GM23338 (cell line): ENCODE measurements around the gene ACTR10.

Experiments
- CREB1 ChIP-seq: fragments of 250-450 bp; sonication (Bioruptor Pico); IDR thresholded peaks from 2 replicates; pipeline ENCODE4 v1.5.0; 2020; ENCODE audit warnings: low read depth, mild to moderate bottlenecking, moderate library complexity
- EZH2 ChIP-seq: fragments of 200-600 bp; sonication (generic); IDR thresholded peaks from one replicate; pipeline ENCODE4 v1.8.0; 2017; ENCODE audit warnings: antibody characterized with exemption, mild to moderate bottlenecking, low read depth; ENCODE audit not compliant: unreplicated experiment
- EZH2phosphoT487 ChIP-seq: fragments of 200-600 bp; sonication (generic); IDR thresholded peaks from one replicate; pipeline ENCODE4 v1.8.1; 2018; ENCODE audit warnings: antibody characterized with exemption; ENCODE audit not compliant: unreplicated experiment
- JUNB ChIP-seq: IDR thresholded peaks from one replicate; pipeline ENCODE4 v1.6.1; 2016; ENCODE audit warnings: antibody characterized with exemption; ENCODE audit not compliant: unreplicated experiment
- NANOG ChIP-seq: IDR thresholded peaks from 2 replicates; pipeline ENCODE4 v1.6.1; 2016; ENCODE audit warnings: antibody characterized with exemption, borderline replicate concordance
- POLR2AphosphoS5 ChIP-seq: IDR thresholded peaks from 2 replicates; pipeline ENCODE4 v1.6.1; 2016; ENCODE audit warnings: antibody characterized with exemption, low read depth
- STAT1 ChIP-seq: IDR thresholded peaks from one replicate; pipeline ENCODE4 v1.6.1; 2016; ENCODE audit warnings: antibody characterized with exemption; ENCODE audit not compliant: unreplicated experiment
- ZNF114 ChIP-seq: fragments of 250-450 bp; sonication (Bioruptor Pico); IDR thresholded peaks from 2 replicates; pipeline ENCODE4 v1.5.0; 2020; ENCODE audit warnings: mild to moderate bottlenecking, moderate library complexity
- ZNF331 ChIP-seq: fragments of 250-450 bp; sonication (Bioruptor Pico); IDR thresholded peaks from 2 replicates; pipeline ENCODE4 v1.5.0; 2020; ENCODE audit warnings: low read depth, mild to moderate bottlenecking, moderate library complexity
- TF ChIP-seq, protein P1 (sequence below), 2 experiments: fragments of 200-600 bp in 1 of 2; sonication (generic) in 1 of 2; conservative IDR thresholded peaks; 2 replicates each; pipeline versions ENCODE4 v1.5.1 to v1.6.1; 2016 to 2017; ENCODE audit warnings: antibody characterized with exemption in 2 of 2, low read depth in 2 of 2, mild to moderate bottlenecking in 2 of 2, moderate library complexity in 1 of 2
- TF ChIP-seq, protein P2 (sequence below): IDR thresholded peaks from one replicate; pipeline ENCODE4 v1.6.1; 2018; ENCODE audit warnings: antibody characterized with exemption; ENCODE audit not compliant: unreplicated experiment
- TF ChIP-seq, protein P3 (sequence below): fragments of 250-450 bp; sonication (Bioruptor Pico); IDR thresholded peaks from 2 replicates; pipeline ENCODE4 v1.5.0; 2020; ENCODE audit warnings: mild to moderate bottlenecking, moderate library complexity
- TF ChIP-seq, protein P4 (sequence below): IDR thresholded peaks from 2 replicates; pipeline ENCODE4 v1.6.1; 2016; ENCODE audit warnings: antibody characterized with exemption

DNA sequence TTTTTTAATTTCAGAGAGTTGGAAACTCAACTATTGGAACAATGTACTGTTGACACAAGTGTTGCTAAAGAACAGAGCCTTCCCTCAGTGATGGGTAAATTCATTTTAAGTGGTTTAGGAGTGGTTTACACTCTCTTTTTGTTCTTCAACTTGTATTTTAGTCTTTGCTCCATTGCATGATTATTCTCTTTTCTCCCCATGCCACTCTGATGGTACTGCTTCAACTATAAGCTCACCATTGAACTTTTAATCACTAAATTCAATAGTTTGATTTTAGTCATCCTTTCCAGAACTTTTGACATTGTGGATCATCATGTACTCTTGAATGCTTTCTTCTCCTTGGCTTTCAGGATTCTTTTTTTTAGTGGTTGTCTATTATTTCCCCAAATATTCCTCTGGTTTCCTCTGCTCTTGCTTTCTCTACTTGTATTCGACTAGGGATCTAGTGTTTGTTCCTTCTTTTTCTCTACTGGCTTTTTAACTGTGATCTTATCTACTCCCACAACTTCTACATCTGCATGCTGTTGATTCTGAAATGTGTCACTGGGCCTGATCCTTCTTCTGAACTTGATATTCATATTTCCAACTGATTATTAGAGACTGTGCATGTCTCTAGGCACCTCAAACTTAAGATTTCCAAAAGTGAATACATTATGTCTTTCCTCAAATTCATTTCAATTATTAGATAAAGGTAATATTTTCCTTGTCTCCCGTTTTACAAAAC is 15.4 kb downstream of the ACTR10 start:
- TF ChIP-seq, protein P1, sequence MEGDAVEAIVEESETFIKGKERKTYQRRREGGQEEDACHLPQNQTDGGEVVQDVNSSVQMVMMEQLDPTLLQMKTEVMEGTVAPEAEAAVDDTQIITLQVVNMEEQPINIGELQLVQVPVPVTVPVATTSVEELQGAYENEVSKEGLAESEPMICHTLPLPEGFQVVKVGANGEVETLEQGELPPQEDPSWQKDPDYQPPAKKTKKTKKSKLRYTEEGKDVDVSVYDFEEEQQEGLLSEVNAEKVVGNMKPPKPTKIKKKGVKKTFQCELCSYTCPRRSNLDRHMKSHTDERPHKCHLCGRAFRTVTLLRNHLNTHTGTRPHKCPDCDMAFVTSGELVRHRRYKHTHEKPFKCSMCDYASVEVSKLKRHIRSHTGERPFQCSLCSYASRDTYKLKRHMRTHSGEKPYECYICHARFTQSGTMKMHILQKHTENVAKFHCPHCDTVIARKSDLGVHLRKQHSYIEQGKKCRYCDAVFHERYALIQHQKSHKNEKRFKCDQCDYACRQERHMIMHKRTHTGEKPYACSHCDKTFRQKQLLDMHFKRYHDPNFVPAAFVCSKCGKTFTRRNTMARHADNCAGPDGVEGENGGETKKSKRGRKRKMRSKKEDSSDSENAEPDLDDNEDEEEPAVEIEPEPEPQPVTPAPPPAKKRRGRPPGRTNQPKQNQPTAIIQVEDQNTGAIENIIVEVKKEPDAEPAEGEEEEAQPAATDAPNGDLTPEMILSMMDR (conservative IDR thresholded peaks at IDR 0.05; ENCODE audit: low read depth in 2 of 2), result no peak
- TF ChIP-seq EZH2 (no peak), NANOG (no peak), EZH2phosphoT487 (no peak), JUNB (no peak), ZNF331 (CRISPR knock-in tag) (no peak), POLR2AphosphoS5 (no peak), CREB1 (CRISPR knock-in tag) (no peak), ZNF114 (CRISPR knock-in tag) (no peak), STAT1 (no peak)
- TF ChIP-seq, protein P2, sequence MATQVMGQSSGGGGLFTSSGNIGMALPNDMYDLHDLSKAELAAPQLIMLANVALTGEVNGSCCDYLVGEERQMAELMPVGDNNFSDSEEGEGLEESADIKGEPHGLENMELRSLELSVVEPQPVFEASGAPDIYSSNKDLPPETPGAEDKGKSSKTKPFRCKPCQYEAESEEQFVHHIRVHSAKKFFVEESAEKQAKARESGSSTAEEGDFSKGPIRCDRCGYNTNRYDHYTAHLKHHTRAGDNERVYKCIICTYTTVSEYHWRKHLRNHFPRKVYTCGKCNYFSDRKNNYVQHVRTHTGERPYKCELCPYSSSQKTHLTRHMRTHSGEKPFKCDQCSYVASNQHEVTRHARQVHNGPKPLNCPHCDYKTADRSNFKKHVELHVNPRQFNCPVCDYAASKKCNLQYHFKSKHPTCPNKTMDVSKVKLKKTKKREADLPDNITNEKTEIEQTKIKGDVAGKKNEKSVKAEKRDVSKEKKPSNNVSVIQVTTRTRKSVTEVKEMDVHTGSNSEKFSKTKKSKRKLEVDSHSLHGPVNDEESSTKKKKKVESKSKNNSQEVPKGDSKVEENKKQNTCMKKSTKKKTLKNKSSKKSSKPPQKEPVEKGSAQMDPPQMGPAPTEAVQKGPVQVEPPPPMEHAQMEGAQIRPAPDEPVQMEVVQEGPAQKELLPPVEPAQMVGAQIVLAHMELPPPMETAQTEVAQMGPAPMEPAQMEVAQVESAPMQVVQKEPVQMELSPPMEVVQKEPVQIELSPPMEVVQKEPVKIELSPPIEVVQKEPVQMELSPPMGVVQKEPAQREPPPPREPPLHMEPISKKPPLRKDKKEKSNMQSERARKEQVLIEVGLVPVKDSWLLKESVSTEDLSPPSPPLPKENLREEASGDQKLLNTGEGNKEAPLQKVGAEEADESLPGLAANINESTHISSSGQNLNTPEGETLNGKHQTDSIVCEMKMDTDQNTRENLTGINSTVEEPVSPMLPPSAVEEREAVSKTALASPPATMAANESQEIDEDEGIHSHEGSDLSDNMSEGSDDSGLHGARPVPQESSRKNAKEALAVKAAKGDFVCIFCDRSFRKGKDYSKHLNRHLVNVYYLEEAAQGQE, result no peak
- TF ChIP-seq, protein P3, sequence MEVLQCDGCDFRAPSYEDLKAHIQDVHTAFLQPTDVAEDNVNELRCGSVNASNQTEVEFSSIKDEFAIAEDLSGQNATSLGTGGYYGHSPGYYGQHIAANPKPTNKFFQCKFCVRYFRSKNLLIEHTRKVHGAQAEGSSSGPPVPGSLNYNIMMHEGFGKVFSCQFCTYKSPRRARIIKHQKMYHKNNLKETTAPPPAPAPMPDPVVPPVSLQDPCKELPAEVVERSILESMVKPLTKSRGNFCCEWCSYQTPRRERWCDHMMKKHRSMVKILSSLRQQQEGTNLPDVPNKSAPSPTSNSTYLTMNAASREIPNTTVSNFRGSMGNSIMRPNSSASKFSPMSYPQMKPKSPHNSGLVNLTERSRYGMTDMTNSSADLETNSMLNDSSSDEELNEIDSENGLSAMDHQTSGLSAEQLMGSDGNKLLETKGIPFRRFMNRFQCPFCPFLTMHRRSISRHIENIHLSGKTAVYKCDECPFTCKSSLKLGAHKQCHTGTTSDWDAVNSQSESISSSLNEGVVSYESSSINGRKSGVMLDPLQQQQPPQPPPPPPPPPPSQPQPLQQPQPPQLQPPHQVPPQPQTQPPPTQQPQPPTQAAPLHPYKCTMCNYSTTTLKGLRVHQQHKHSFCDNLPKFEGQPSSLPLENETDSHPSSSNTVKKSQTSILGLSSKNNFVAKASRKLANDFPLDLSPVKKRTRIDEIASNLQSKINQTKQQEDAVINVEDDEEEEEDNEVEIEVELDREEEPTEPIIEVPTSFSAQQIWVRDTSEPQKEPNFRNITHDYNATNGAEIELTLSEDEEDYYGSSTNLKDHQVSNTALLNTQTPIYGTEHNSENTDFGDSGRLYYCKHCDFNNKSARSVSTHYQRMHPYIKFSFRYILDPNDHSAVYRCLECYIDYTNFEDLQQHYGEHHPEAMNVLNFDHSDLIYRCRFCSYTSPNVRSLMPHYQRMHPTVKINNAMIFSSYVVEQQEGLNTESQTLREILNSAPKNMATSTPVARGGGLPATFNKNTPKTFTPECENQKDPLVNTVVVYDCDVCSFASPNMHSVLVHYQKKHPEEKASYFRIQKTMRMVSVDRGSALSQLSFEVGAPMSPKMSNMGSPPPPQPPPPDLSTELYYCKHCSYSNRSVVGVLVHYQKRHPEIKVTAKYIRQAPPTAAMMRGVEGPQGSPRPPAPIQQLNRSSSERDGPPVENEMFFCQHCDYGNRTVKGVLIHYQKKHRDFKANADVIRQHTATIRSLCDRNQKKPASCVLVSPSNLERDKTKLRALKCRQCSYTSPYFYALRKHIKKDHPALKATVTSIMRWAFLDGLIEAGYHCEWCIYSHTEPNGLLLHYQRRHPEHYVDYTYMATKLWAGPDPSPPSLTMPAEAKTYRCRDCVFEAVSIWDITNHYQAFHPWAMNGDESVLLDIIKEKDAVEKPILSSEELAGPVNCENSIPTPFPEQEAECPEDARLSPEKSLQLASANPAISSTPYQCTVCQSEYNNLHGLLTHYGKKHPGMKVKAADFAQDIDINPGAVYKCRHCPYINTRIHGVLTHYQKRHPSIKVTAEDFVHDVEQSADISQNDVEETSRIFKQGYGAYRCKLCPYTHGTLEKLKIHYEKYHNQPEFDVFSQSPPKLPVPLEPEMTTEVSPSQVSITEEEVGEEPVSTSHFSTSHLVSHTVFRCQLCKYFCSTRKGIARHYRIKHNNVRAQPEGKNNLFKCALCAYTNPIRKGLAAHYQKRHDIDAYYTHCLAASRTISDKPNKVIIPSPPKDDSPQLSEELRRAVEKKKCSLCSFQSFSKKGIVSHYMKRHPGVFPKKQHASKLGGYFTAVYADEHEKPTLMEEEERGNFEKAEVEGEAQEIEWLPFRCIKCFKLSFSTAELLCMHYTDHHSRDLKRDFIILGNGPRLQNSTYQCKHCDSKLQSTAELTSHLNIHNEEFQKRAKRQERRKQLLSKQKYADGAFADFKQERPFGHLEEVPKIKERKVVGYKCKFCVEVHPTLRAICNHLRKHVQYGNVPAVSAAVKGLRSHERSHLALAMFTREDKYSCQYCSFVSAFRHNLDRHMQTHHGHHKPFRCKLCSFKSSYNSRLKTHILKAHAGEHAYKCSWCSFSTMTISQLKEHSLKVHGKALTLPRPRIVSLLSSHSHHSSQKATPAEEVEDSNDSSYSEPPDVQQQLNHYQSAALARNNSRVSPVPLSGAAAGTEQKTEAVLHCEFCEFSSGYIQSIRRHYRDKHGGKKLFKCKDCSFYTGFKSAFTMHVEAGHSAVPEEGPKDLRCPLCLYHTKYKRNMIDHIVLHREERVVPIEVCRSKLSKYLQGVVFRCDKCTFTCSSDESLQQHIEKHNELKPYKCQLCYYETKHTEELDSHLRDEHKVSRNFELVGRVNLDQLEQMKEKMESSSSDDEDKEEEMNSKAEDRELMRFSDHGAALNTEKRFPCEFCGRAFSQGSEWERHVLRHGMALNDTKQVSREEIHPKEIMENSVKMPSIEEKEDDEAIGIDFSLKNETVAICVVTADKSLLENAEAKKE (CRISPR knock-in tag), result no peak
- TF ChIP-seq, protein P4, sequence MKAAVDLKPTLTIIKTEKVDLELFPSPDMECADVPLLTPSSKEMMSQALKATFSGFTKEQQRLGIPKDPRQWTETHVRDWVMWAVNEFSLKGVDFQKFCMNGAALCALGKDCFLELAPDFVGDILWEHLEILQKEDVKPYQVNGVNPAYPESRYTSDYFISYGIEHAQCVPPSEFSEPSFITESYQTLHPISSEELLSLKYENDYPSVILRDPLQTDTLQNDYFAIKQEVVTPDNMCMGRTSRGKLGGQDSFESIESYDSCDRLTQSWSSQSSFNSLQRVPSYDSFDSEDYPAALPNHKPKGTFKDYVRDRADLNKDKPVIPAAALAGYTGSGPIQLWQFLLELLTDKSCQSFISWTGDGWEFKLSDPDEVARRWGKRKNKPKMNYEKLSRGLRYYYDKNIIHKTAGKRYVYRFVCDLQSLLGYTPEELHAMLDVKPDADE, result no peak
